Endothelial cell of umbilical vein (primary cell): ENCODE results near the gene NIPBL.

Experiments used
- EZH2 ChIP-seq: IDR thresholded peaks from 2 replicates; pipeline ENCODE4 v1.6.1; 2012; ENCODE audit warnings: borderline replicate concordance, low read depth, mild to moderate bottlenecking, moderate library complexity, low read length, inconsistent platforms; ENCODE audit not compliant: severe bottlenecking
- GATA2 ChIP-seq: IDR thresholded peaks from 2 replicates; pipeline ENCODE4 v1.7.0; 2011; ENCODE audit warnings: low read depth, mild to moderate bottlenecking, moderate library complexity, mixed read lengths, low read length; ENCODE audit not compliant: insufficient read length, insufficient read depth
- JUN ChIP-seq: IDR thresholded peaks from 2 replicates; pipeline ENCODE4 v1.6.1; 2011; ENCODE audit warnings: borderline replicate concordance, low read depth; ENCODE audit not compliant: insufficient read length, insufficient read depth
- MYC ChIP-seq: IDR thresholded peaks from one replicate; pipeline ENCODE4 v1.6.1; 2011; ENCODE audit warnings: mild to moderate bottlenecking, low read depth, low read length
- POLR2A ChIP-seq: IDR thresholded peaks from 2 replicates; pipeline ENCODE4 v1.6.1; 2012; ENCODE audit warnings: low read depth, mild to moderate bottlenecking, control low read depth, low read length
- POLR2AphosphoS5 ChIP-seq: IDR thresholded peaks from 2 replicates; pipeline ENCODE4 v1.6.1; 2012; ENCODE audit warnings: low read depth, mild to moderate bottlenecking, control low read depth, low read length, moderate library complexity; ENCODE audit not compliant: insufficient read depth
- TF ChIP-seq, protein P1 (sequence below), 2 donors: IDR thresholded peaks; 1 replicate in 1 of 2; 2 replicates in 1 of 2; pipeline ENCODE4 v1.5.1; 2011; ENCODE audit warnings: low read length in 2 of 2, mild to moderate bottlenecking in 2 of 2, moderate library complexity in 2 of 2, control low read depth in 1 of 2, inconsistent platforms in 1 of 2, low read depth in 1 of 2; ENCODE audit not compliant: insufficient read depth in 1 of 2; ENCODE audit errors: extremely low read depth in 1 of 2
- TF ChIP-seq, protein P2 (sequence below): IDR thresholded peaks from 2 replicates; pipeline ENCODE4 v1.6.1; 2011; ENCODE audit not compliant: insufficient read depth, insufficient read length

DNA sequence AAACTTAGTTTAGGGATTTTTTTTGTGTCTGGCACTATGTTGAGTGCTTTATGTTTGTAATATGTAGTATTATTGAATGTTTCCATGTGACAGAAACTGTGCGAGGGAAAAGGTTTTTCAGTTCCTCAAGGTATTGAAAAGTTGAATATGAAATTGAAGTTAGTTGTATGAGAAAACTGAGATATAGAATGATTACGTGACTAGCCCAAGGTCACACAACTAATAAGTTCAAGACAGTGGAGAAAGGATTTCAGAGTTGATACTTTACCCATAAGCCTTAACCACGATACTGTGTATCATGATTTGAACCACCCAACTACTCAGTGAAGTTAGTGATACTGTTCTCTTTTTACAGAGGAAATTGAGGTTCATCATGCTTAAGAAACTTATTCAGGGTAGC, 5.7 kb downstream of the NIPBL start:
- no peak for TF ChIP-seq POLR2AphosphoS5
- TF ChIP-seq, protein P1, sequence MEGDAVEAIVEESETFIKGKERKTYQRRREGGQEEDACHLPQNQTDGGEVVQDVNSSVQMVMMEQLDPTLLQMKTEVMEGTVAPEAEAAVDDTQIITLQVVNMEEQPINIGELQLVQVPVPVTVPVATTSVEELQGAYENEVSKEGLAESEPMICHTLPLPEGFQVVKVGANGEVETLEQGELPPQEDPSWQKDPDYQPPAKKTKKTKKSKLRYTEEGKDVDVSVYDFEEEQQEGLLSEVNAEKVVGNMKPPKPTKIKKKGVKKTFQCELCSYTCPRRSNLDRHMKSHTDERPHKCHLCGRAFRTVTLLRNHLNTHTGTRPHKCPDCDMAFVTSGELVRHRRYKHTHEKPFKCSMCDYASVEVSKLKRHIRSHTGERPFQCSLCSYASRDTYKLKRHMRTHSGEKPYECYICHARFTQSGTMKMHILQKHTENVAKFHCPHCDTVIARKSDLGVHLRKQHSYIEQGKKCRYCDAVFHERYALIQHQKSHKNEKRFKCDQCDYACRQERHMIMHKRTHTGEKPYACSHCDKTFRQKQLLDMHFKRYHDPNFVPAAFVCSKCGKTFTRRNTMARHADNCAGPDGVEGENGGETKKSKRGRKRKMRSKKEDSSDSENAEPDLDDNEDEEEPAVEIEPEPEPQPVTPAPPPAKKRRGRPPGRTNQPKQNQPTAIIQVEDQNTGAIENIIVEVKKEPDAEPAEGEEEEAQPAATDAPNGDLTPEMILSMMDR (IDR thresholded peaks at IDR 0.05; ENCODE audit: extremely low read depth in 1 of 2, insufficient read depth in 1 of 2, low read depth in 1 of 2, low read length in 2 of 2), result no peak
- TF ChIP-seq EZH2, result no peak
- TF ChIP-seq POLR2A, result no peak
- no peak for TF ChIP-seq JUN
- no peak for TF ChIP-seq MYC
- TF ChIP-seq GATA2, result no peak
- TF ChIP-seq, protein P2, sequence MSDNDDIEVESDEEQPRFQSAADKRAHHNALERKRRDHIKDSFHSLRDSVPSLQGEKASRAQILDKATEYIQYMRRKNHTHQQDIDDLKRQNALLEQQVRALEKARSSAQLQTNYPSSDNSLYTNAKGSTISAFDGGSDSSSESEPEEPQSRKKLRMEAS, result no peak
